Hindlimb muscle (tissue), 1 donor: Measurements from ENCODE around the gene KCNH8. TPM values are rescaled to one million over a fixed set of nuclear protein-coding genes. Genes with fewer than 3 reads are reported as not detected.

Experiments used
- DNase-seq: peaks from one replicate; pipeline ENCODE4 v3.0.0-alpha.2; 2013
- polyA plus RNA-seq: library from polyadenylated mRNA; unstranded; fragments of 120-200 nt; gene quantifications from one replicate; pipeline ENCODE4 v1.2.1, GENCODE V29; 2013; ENCODE audit not compliant: insufficient read length

Gene KCNH8
- polyA plus RNA-seq, 1 donor = 0.04 TPM

DNA sequence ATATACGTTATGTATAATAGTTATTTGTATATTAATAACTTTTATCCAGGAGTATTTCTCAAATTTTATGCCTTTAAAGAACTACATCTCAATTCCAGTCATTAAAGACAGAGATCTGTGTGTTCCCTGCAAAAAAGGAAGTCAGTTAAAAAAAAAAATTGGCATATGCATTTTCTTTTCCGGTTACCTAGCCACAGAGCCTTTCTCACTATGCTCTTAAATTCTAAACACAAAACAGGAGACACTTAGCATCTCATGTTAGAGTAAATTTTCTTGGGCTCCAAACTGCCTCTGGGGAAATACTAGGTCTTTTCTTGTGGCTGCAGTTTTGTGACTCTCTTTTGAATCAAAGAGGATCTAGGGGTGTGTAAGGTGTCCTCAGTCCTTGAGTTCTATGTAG lies 105.9 kb downstream of the KCNH8 start:
- DNase-seq = no peak

- DNase-seq = no peak
Measured at GRCh38 chr3:19254784-19255338, 106.6 kb downstream of the KCNH8 start.

DNA sequence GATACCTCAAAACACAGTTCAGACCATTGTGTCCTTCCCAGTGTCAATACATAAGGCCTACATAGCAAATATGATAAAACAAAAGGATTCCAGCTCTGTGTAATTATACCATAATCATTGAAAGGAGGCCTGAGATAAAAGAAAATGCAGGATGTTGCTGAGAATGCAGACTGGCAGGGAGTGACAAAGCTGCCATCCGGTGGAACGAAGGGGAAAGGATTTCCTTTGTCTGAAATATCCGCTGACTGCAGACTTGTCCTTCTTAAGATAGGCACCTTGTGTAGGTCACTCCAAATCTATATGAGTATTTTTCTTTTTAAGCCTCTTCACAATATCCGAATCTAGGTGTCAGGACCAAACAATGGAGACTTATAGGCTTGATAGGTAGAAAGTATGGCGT lies 108.0 kb downstream of the KCNH8 start:
- DNase-seq = no peak

- DNase-seq = peak; percentile 1
Measured at GRCh38 chr3:19263606-19264005, 115.3 kb downstream of the KCNH8 start.

DNA sequence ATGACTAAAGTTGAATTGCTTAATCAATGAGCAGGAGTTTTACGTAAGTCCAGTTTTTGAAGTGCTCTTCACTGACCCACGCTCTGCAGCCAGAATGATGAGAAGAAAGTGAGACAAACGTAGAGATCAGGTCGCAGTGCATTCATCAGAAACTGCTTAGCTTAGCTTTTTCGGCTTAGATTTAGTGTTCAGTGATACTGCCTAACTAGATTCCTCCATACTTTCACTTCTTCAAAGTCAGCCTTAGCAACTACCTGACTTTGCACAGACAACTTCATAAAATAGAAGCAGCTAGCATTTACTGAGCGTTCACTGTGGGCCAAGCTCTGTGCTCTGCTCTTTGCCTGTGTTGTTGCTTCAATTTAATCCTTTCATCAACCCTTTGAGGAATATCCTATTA lies 116.1 kb downstream of the KCNH8 start:
- DNase-seq = no peak

- no peak for DNase-seq
Measured at GRCh38 chr3:19267040-19267439, 118.7 kb downstream of the KCNH8 start.

- DNase-seq = no peak
Measured at GRCh38 chr3:19270481-19270880, 122.2 kb downstream of the KCNH8 start.

GRCh38 chr3:19272296-19272695 lies 124.0 kb downstream of the KCNH8 start:
- DNase-seq = no peak

DNA sequence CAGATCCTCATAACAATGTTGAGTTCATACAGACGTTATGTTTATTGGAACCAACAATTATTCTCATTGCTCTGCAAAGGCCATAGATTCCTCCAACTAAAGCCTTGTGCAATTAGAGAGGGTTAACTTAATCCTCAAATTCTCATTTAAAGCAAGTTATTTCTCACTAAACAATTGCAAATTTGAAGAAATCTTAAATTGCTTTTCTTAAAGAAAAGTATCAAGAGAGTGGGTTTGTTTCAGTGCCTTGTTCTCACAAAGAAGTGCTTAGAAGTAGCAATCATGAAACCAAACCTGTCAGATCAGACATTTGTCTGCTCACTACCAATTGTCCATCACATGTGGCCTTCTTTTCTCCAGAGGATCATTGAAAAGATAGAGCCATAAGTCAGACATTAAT lies 124.8 kb downstream of the KCNH8 start:
- DNase-seq = no peak

DNA sequence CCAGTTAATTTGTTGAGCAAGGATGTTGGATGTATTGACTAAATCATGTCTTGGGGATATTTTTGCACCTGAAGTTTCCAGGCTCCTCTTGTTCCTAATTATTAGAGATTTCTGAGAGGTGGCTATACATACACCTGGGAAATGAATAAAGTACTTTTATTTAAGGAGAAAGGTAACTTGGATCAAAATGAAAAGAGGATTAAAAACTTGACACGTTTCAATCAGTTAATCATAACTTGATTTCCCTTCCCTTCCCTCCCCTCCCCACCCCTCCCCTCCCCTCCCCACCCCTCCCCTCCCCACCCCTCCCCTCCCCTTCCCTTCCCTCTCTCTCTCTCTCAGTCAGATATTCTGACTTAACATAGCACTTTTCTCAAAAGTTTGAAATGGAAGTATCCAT lies 126.3 kb downstream of the KCNH8 start:
- no peak for DNase-seq

GRCh38 chr3:19284974-19285373 lies 136.7 kb downstream of the KCNH8 start:
- no peak for DNase-seq

- DNase-seq = no peak
Measured at GRCh38 chr3:19293295-19293694, 145.0 kb downstream of the KCNH8 start.

DNA sequence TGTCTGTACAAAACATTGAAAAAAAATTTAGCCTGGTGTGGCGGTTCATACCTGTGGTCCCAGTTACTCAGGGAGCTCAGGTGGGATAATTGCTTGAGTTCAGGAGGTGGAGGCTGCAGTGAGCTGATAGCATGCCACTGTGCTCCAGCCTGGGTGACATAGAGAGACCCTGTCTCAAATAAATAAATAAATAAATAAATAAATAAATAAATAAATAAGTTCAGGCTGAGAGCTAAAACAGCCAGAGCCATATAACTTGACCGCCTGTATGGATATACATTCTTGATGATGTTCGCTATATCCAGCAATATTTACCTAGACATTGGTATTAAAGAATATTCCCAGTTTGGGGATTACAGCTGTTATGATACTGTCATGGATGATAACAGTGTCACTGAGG lies 146.9 kb downstream of the KCNH8 start:
- DNase-seq = no peak

DNA sequence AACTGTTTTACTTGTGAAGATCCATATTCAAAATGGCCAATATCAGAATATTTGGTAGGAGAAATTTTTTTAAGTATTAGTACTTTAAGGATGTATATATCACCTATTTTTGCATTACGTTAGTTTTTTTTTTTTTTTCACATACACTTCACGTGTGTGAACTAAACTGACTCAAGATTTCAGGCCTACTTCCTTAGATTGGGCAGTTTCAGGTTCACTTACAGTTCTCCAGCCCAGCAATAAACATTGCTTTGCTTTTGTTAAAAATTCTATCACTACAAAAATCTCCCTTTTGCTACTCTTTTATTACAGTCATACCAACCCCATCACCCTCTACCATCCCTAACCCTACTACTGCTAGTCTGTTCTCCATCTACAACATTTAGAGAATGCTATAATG lies 183.6 kb downstream of the KCNH8 start:
- no peak for DNase-seq

DNA sequence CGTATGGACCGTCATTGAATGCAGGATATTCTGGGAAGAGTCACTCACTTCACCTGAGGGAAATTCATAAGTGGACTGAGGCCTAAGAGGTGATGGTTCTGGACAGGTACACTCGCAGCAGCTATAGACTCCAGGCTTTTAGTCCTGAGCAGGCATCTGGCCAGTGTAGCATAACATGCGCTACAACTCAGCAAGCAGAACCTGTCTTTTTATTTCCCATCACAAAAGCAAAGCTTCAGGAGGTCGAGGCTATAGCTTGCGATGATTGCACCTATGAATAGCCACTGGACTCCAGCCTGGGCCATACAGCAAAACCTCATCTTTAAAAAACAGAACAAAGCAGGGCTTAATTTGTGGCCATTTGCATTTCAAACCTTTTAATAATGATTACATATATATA lies 185.8 kb downstream of the KCNH8 start:
- no peak for DNase-seq

- DNase-seq = no peak
Measured at GRCh38 chr3:19338769-19339168, 190.5 kb downstream of the KCNH8 start.

- no peak for DNase-seq
Measured at GRCh38 chr3:19342389-19342788, 194.1 kb downstream of the KCNH8 start.

DNA sequence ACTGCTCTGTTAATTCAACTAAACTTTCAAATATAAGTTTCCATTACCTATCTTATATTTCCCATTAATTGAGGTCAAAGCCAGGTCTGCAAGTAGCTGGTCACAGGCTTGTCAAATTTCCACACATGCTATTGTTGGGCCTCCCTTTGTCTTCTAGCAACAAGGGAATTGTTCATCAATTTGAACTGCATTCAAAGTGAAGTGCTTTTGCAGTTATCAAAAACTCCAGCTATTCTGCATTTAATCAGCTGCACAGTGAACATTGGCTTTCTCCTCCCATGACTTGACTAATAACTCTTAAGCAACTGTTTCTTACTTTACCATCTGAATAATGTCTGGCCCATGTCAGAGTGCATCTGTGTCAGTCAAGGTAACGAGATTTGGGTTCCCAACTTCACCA lies 198.4 kb downstream of the KCNH8 start:
- no peak for DNase-seq

DNA sequence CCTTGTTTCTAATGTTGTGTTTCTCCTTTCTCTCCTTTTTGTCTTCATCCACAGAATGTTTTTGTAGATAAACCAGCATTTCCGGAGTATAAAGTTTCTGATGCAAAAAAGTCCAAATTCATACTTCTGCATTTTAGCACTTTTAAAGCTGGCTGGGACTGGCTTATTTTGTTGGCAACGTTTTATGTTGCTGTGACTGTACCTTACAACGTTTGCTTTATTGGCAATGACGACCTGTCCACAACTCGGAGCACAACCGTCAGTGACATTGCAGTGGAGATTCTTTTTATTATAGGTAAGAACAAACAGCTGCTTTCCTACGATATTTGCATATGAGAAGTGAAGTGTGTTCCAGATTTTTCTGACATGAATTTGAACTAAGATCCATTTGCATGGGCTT lies 199.4 kb downstream of the KCNH8 start:
- no peak for DNase-seq

GRCh38 chr3:19348500-19348899 lies 200.2 kb downstream of the KCNH8 start:
- DNase-seq = no peak

- no peak for DNase-seq
Measured at GRCh38 chr3:19348941-19349564, 200.7 kb downstream of the KCNH8 start.

DNA sequence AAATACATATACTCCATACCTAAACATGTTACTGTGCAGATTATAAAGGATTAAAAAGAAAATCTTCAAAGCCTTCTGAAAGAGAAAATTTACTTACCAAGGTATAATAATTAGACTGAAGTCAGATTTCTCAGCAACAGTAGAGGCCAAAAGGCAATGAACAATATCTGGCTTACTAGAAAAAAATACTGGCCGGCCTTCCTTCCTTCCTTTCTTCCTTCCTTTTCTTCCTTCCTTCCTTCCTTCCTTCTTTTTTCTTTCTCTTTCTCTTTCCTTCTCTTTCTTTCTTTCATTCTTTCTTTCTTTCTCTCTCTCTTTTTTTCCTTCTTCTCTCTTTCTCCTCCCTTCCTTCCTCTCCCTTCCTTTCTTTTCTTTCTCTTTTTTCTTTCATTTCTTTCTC lies 209.6 kb downstream of the KCNH8 start:
- DNase-seq = no peak

GRCh38 chr3:19363071-19363470 lies 214.8 kb downstream of the KCNH8 start:
- no peak for DNase-seq

GRCh38 chr3:19364148-19364547 lies 215.8 kb downstream of the KCNH8 start:
- no peak for DNase-seq

DNA sequence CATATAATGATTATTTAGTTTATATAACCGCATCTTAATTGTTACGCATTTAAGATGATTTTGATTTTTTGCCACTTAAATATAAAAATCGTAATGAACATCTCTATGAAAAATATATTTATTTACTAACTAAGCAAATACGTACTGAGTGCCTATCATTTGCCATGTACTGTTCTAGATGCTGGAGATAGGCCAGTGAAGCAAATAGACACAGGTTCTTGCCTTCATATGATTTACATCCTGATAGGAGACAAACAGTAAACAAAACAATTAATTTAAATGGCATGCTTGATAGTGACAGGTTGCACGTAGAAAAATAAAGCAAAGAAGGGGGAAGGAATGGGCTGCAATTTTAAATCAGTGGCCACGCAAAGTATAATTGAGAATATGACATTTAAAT lies 217.2 kb downstream of the KCNH8 start:
- no peak for DNase-seq
